SK-N-SH treated with all-trans-retinoic acid at 6 μM for 48 hours (cell line): ENCODE results near the gene ADD1.

Source experiments
- PPARA ChIP-seq: fragments of 250-450 bp; sonication (Bioruptor Pico); IDR thresholded peaks from 2 replicates; pipeline ENCODE4 v1.5.0; 2020; ENCODE audit warnings: mild to moderate bottlenecking, borderline replicate concordance
- TCF4 ChIP-seq: fragments of 250-450 bp; sonication (Bioruptor Pico); IDR thresholded peaks from 2 replicates; pipeline ENCODE4 v1.8.0; 2021; ENCODE audit warnings: mild to moderate bottlenecking, moderate library complexity, borderline replicate concordance
- ZC3H10 ChIP-seq: fragments of 250-450 bp; sonication (Bioruptor Pico); IDR thresholded peaks from 2 replicates; pipeline ENCODE4 v1.5.1; 2021; ENCODE audit warnings: mild to moderate bottlenecking, moderate library complexity
- ZFP30 ChIP-seq: fragments of 450-650 bp; formaldehyde crosslinking; IDR thresholded peaks from 2 replicates; pipeline ENCODE4 v1.5.0; 2022; ENCODE audit warnings: mild to moderate bottlenecking, moderate library complexity
- TF ChIP-seq, protein P1 (sequence below): fragments of 250-450 bp; sonication (Bioruptor Pico); IDR thresholded peaks from 2 replicates; pipeline ENCODE4 v1.5.1; 2020; ENCODE audit warnings: low read depth, mild to moderate bottlenecking, moderate library complexity
- TF ChIP-seq, protein P2 (sequence below): fragments of 250-450 bp; sonication (Bioruptor Pico); IDR thresholded peaks from 2 replicates; pipeline ENCODE4 v1.5.0; 2020; ENCODE audit warnings: mild to moderate bottlenecking, moderate library complexity
- TF ChIP-seq, protein P3 (sequence below): fragments of 250-450 bp; sonication (Bioruptor Pico); IDR thresholded peaks from 2 replicates; pipeline ENCODE4 v1.8.0; 2020; ENCODE audit warnings: mild to moderate bottlenecking, moderate library complexity, borderline replicate concordance

DNA sequence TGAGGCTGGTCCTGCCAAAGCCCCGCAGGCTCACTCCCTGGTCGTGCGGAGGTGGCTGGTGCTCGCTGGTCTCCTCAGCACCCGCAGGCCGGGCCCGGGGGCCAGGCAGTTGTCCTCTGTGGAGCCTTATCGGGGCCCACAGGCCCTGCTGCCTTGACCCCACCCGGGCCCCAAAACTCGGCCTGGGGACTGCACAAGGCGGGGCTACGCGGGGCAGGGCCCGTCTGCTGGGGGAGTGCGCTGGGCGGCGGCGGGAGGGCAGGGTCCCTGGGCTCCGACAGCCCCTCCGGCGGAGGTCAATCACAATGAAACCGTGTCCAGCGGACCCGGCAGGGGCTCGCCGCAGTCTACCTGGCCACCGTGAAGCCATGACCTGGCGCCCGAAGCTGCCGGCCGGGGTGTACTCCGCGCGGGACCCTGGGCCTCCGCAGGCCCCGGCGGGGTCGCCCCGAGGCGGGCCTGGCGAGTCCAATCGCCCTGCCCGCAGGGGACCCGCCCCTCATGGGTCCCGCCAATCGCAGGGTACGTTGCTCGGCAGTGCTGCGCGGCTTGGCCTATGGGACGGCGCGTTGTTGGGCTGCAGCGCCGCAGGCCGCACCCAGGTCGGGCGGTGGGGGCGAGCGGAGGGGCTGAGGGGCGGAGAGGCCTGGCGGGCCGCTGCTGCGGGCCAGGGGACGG, at the start of gene ADD1:
- TF ChIP-seq ZFP30 (CRISPR knock-in tag) (no peak), TCF4 (CRISPR knock-in tag) (no peak), PPARA (no peak), ZC3H10 (CRISPR knock-in tag) (no peak)
- TF ChIP-seq, protein P1, sequence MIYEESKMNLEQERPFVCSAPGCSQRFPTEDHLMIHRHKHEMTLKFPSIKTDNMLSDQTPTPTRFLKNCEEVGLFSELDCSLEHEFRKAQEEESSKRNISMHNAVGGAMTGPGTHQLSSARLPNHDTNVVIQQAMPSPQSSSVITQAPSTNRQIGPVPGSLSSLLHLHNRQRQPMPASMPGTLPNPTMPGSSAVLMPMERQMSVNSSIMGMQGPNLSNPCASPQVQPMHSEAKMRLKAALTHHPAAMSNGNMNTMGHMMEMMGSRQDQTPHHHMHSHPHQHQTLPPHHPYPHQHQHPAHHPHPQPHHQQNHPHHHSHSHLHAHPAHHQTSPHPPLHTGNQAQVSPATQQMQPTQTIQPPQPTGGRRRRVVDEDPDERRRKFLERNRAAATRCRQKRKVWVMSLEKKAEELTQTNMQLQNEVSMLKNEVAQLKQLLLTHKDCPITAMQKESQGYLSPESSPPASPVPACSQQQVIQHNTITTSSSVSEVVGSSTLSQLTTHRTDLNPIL (CRISPR knock-in tag), result no peak
- TF ChIP-seq, protein P2, sequence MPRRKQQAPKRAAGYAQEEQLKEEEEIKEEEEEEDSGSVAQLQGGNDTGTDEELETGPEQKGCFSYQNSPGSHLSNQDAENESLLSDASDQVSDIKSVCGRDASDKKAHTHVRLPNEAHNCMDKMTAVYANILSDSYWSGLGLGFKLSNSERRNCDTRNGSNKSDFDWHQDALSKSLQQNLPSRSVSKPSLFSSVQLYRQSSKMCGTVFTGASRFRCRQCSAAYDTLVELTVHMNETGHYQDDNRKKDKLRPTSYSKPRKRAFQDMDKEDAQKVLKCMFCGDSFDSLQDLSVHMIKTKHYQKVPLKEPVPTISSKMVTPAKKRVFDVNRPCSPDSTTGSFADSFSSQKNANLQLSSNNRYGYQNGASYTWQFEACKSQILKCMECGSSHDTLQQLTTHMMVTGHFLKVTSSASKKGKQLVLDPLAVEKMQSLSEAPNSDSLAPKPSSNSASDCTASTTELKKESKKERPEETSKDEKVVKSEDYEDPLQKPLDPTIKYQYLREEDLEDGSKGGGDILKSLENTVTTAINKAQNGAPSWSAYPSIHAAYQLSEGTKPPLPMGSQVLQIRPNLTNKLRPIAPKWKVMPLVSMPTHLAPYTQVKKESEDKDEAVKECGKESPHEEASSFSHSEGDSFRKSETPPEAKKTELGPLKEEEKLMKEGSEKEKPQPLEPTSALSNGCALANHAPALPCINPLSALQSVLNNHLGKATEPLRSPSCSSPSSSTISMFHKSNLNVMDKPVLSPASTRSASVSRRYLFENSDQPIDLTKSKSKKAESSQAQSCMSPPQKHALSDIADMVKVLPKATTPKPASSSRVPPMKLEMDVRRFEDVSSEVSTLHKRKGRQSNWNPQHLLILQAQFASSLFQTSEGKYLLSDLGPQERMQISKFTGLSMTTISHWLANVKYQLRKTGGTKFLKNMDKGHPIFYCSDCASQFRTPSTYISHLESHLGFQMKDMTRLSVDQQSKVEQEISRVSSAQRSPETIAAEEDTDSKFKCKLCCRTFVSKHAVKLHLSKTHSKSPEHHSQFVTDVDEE (CRISPR knock-in tag), result peak; percentile 23; the same call in 1 of the 2 replicates
- TF ChIP-seq, protein P3, sequence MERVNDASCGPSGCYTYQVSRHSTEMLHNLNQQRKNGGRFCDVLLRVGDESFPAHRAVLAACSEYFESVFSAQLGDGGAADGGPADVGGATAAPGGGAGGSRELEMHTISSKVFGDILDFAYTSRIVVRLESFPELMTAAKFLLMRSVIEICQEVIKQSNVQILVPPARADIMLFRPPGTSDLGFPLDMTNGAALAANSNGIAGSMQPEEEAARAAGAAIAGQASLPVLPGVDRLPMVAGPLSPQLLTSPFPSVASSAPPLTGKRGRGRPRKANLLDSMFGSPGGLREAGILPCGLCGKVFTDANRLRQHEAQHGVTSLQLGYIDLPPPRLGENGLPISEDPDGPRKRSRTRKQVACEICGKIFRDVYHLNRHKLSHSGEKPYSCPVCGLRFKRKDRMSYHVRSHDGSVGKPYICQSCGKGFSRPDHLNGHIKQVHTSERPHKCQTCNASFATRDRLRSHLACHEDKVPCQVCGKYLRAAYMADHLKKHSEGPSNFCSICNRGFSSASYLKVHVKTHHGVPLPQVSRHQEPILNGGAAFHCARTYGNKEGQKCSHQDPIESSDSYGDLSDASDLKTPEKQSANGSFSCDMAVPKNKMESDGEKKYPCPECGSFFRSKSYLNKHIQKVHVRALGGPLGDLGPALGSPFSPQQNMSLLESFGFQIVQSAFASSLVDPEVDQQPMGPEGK (CRISPR knock-in tag), result no peak
